RPMI8226 (cell line): ENCODE results near the gene CCDC40.

ENCODE experiments used
- DNase-seq: peaks from one replicate; pipeline ENCODE4 v3.0.0-alpha.2; 2015

Gene CCDC40

GRCh38 chr17:80053102-80053501, 16.7 kb downstream of the CCDC40 start:
- DNase-seq = no peak

- no peak for DNase-seq
Measured at GRCh38 chr17:80055597-80055996, 19.2 kb downstream of the CCDC40 start.

- DNase-seq = no peak
Measured at GRCh38 chr17:80058311-80058955, 22.0 kb downstream of the CCDC40 start.

DNA sequence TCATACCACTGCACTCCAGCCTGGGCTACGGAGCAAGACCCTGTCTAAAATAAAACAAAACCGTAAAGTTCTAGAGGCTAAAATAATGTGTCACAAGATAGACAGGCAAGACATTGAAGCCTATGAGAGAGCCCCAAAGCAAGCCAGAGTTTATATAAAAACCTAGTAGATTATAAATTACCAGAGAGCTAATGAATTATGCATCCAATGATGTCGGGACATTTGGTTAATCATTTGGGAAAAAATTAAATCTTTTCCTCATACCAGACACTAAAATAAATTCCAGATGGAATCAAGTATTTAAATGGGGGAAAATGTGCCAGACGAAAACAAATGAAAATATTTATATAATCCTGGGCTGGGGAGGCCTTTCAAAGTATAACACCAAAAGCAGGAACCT, 24.2 kb downstream of the CCDC40 start:
- no peak for DNase-seq

DNA sequence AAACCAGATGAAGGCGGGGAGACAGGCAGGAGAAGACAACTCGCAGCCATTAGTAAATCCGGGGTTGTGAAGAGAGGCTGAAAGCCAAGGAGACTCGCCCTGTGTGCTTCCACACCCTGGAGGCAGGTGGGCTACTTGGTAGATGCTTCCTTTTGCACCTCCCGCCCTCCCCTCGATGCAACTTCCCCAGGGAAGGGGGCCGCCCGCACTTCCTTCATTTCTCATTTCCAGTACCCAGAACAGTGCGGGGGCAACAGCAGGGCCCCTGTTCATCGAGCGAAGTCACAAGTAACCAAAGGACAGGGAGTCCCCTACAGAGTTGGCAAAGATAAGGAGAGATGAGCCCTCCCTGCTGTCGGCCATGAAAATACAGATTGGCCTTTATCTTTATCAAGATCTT, 25.0 kb downstream of the CCDC40 start:
- no peak for DNase-seq

DNA sequence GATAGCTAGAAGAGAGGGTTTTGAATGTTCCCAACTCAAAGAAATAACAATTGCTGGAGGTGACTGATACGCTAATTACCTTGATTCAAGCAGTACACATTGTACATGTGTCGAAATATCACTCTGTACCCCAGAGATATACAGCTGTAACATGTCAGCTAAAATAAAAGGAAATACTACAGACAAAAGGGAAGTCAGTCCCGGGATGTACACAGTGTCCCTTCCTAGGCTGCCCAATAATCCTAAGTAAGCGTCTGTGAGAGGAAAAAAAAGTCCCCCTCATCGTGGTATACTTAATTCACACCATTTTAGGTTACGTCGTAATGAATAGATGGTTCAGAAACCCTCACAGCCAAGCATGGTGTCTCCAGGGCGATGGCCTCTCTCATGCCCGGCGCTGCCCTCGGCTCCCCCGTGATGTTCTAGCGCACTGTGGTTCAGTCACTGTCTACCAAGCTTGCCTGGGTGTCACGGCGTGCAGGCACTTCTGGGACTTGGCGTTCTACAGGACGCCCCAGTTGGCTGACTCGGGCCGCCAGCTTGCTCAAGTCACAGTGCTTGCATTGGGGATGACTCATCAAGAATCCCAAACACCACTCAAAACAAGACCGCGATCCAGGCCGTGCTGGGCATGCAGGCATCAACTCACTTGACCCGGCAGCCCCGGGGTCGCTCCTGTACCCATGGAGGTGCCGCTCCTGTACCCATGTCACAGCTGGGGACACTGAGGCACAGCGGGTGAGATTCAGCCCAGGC, 27.6 kb downstream of the CCDC40 start:
- no peak for DNase-seq

DNA sequence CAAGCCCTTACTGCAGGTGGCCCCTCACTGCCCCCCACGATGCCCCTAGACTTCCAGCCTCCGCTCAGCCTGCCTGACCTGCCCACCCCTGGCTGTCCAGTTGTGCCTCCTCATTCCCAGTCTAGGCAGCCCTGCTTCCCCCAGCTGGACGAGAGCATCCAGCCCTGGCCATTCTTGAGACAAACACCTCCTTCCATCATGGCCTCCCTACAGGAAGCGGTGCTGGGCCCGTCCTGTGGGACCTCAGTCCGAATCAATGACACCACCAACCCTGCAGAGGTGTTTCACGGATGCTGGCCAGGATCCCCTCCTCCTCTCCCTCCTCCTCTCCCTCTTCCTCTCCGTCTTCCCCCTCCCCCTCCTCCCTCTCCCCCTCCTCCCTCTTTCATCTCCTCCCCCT, 28.3 kb downstream of the CCDC40 start:
- no peak for DNase-seq

GRCh38 chr17:80065478-80066170, 29.2 kb downstream of the CCDC40 start:
- DNase-seq = no peak

- no peak for DNase-seq
Measured at GRCh38 chr17:80067393-80067986, 31.0 kb downstream of the CCDC40 start.

DNA sequence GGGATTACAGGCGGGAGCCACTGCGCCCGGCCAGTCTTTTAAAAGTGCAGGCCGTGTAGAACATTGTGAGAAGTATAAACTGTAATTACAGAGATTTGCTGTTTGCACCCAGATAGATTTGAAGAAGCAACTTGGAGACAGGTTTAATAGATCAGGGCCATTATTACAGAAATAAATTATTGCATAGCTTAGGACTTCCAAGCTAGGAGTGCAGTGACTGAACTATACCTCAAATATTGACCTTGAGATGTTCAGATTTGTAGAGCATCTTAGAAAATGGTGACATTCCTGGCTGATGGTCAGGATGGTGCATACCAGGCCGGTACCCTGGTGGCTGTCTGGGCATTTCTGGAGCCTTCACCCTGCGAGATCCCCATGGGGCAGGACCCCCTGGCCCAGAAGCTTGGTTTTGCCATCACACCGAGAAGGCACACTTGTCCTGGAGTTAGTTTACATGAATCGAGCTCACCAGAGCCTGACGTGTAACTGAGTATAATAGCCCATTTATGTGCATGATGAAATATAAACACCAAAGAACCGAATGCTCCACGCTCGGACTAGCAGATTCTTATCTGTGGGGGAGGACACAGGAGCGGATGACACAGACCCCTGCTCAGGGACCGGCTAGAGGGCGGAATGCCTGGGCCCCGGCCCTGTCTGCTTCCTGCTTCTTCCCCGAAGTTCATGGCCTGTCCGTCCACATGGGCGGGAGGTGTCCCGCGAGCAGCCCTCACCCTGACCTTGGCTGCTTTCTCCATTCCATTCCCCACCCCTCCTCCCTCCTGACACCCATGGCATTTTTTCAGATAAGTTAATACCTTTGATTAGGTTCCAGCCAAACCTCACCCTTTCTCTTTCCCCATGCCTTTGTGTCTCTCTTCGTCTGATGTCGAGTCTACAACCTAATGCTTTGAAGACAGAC, 32.1 kb downstream of the CCDC40 start:
- no peak for DNase-seq

DNA sequence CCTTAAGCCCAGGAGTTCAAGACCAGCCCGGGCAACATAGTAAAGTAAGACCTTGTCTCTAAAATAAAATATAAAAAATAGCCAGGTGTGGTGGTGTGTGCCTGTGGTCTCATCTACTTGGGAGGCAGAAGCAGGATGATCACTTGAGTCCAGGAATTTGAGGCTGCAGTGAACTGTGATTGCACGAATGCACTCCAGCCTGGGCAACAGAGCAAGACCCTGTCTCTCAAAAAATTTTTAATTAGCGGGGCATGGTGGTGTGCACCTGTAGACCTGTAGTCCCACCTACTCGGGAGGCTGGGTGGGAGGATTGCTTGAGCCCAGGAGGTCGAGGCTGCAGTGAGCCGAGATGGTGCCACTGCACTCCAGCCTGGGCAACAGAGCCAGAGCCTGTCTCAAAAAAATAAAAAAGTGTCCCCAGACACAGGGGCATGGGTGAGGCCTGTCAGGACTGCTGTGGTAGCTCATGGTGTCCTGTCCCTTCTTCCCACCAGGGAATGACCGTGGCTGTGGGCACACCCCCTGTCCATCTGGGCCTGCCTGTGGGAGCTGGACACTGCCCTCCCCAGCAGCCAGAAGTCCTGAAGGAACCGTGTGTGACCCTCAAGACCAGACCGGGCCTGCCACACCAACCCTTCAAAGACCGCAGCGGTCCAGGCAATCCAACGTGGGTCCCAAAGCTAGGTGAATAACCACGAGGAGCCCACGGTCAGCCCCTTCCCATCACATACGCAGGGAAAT, 34.1 kb downstream of the CCDC40 start:
- no peak for DNase-seq

GRCh38 chr17:80071116-80071841, 34.8 kb downstream of the CCDC40 start:
- no peak for DNase-seq

GRCh38 chr17:80072410-80072809, 36.0 kb downstream of the CCDC40 start:
- DNase-seq = no peak

GRCh38 chr17:80080081-80080480, 43.6 kb downstream of the CCDC40 start:
- no peak for DNase-seq

DNA sequence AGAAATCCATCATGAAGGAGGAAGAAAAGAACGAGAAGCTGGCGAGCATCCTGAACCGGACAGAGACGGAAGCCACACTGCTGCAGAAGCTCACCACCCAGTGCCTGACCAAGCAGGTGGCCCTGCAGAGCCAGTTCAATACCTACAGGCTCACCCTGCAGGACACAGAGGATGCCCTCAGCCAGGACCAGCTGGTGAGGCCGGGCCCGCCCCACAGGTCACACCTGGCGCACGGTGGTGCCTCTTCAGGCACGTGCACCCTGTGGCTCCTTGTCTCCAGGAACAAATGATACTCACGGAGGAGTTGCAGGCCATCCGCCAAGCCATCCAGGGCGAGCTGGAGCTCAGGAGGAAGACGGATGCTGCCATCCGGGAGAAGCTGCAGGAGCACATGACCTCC, 45.2 kb downstream of the CCDC40 start:
- no peak for DNase-seq

DNA sequence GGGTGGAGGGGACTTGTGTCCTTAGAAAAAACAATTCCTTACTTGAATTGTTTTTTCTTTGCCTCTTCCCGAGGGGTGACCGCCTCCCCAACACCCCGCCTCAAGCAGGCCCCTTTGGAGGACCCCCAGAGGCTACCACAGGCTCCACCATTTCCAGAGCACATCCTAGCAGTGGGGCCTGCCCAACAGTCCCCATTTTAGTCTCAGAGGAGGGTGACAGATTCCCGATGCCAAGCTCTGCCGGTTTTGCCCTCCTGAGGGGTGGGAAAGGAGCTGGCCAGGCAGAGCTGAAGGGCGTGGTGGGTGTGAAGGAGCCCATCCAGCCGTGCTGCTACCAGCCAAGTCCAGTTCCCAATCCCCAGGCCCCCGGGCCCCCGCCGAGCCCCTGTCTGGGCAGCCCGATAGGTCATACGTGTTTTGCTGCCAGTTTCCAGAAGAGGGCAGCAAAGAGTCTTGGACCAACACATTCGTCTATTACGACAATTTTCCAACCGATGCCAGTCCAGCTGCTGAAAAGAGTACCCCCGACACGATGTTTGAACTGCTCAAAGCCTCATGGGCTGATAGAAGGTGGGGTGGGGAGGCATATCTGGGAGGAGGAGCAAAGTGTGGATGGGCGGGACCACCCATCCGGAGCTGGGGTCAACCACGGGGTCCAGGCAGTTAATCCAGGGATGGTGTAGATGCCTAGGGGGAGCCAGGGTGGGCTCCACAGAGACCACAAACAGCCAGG, 46.1 kb downstream of the CCDC40 start:
- peak; percentile 73 for DNase-seq

DNA sequence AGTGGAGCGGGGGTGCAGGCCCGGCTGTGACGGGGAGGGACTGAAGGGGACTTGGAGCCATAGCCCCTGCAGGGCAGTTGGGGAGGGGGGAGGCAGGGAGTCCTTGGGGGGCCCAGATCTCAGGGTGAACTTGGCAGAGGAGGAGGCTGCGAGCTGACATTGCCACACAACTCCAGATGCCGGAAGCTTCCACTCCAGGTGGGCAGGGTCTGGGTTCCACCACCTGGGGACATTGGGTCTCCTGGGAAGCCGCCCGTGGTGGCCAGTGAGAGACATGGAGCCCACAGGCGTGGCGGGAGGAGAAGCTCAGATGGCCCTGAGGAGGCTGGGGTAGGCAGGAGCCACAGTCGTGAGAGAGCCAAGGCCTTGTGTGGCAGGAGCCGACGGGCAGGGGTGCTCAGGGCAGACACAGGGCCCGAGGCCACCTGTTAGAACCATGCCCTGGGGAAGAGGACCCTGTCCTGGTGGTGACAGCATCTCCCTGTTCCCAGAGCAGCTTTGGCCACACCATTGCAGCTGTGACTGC, 46.8 kb downstream of the CCDC40 start:
- DNase-seq = no peak

DNA sequence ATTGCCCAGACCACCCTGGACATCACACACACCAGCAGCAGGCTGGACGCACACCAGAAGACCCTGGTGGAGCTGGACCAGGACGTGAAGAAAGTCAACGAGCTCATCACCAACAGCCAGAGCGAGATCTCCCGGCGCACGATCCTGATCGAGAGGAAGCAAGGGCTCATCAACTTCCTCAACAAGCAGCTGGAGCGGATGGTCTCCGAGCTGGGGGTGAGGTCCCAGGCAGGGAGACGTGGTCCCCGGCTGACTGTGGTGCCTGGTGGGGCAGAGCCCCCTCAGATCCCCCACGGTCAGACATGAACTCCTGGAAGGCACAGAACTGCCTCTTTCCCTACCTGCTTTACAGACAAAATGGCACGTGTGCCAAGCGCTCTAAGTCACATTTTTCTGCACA, 48.3 kb downstream of the CCDC40 start:
- no peak for DNase-seq

DNA sequence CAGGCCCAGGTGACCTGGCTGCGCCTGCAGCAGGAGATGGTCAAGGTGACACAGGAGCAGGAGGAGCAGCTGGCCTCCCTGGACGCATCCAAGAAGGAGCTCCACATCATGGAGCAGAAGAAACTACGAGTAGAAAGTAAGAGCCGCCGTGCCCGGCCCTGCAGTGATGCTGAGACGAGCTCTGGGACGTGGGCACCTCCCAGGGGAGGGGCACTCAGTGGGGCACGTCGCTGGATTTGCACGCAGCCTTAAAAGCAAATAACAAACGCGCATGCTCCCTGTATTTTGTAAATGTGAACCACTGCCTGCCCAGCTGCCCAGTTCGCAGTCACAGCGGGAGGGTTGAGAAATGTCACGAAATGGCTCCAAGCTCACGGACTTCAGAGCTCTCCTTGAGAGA, 49.6 kb downstream of the CCDC40 start:
- peak; percentile 48 for DNase-seq

GRCh38 chr17:80086616-80087015, 50.2 kb downstream of the CCDC40 start:
- DNase-seq = no peak
